Gastroesophageal sphincter (tissue), 4 donors: Measurements from ENCODE around the gene DOK6. TPM values are rescaled to one million over a fixed set of nuclear protein-coding genes. Genes with fewer than 3 reads are reported as not detected.

Experiments
- ATAC-seq: fragments of 150-250 bp; one replicate; pipeline ENCODE4 v1.9.1; 2016; ENCODE audit warnings: mild to moderate bottlenecking, moderate library complexity
- H3K27ac ChIP-seq, 4 donors: fragments of 200-600 bp; sonication (generic) in 3 of 4; 1 replicate in 3 of 4; 2 replicates in 1 of 4; pipeline ENCODE4 v1.5.1; 2016 to 2019
- H3K27me3 ChIP-seq: fragments of 200-600 bp; sonication (generic); one replicate; pipeline ENCODE4 v1.5.1; 2019
- H3K36me3 ChIP-seq, 2 donors: fragments of 200-600 bp; sonication (generic); one replicate each; pipeline ENCODE4 v1.5.1; 2019; ENCODE audit warnings: control low read depth in 1 of 2
- H3K4me1 ChIP-seq, 3 donors: fragments of 200-600 bp; sonication (generic); 1 replicate in 2 of 3; 2 replicates in 1 of 3; pipeline ENCODE4 v1.5.1; 2016 to 2019; ENCODE audit warnings: control low read depth in 2 of 3
- H3K4me3 ChIP-seq, 2 donors: fragments of 200-600 bp; sonication (generic); one replicate each; pipeline ENCODE4 v1.5.1; 2019; ENCODE audit warnings: mild to moderate bottlenecking in 1 of 2, moderate library complexity in 1 of 2
- H3K9me3 ChIP-seq, 3 donors: fragments of 200-600 bp; sonication (generic); one replicate each; pipeline ENCODE4 v1.5.1; 2017 to 2019; ENCODE audit warnings: control low read depth in 2 of 3
- CTCF ChIP-seq, 4 experiments: fragments of 200-600 bp in 2 of 4; fragments of 450-650 bp in 2 of 4; sonication (generic) in 1 of 4; IDR thresholded peaks; one replicate each; pipeline ENCODE4 v1.5.1; 2017 to 2019; ENCODE audit warnings: antibody characterized with exemption in 4 of 4, mild to moderate bottlenecking in 2 of 4, moderate library complexity in 2 of 4
- EP300 ChIP-seq: sonication (generic); formaldehyde crosslinking; IDR thresholded peaks from one replicate; pipeline ENCODE4 v1.6.1; 2017; ENCODE audit warnings: antibody characterized with exemption, mild to moderate bottlenecking
- POLR2A ChIP-seq, 2 donors: fragments of 450-650 bp; IDR thresholded peaks; one replicate each; pipeline ENCODE4 v1.6.1; 2017; ENCODE audit warnings: antibody characterized with exemption in 2 of 2, mild to moderate bottlenecking in 2 of 2, moderate library complexity in 1 of 2
- POLR2AphosphoS5 ChIP-seq: sonication (generic); formaldehyde crosslinking; IDR thresholded peaks from one replicate; pipeline ENCODE4 v1.6.1; 2017; ENCODE audit warnings: antibody characterized with exemption
- WGBS, 2 donors: methylation state at CpG; one replicate each; pipeline ENCODE4 v1.1.5; 2018; ENCODE audit warnings: low coverage in 1 of 2; 5-methylcytosine and 5-hydroxymethylcytosine counted together
- total RNA-seq, 4 donors: library from RNA; depleted of rRNA; stranded (reverse); fragments of >200 nt; gene quantifications; one replicate each; pipeline ENCODE4 v1.1.0, GENCODE V29; 2016

DOK6 gene
- total RNA-seq, 4 donors from 2014 or later: 0.62 to 3.4 (median 2.7) TPM

GRCh38 chr18:69843015-69843414, 442.3 kb downstream of the DOK6 start:
- Histone ChIP-seq H3K27me3 (no peaks in the 10 kb centered on the region), H3K4me3 (no peak overlapping the region), H3K36me3 (no peaks in the 10 kb centered on the region), H3K4me1 (peaks cover 0 to 18% (median 0%) of the 10 kb centered on the region in 3 donors), H3K9me3 (no peaks in the 10 kb centered on the region), H3K27ac (no peak overlapping the region)
- WGBS, 2 donors: 74 to 78% methylated on average over 5 of the region's 5 CpGs
- no peak for ATAC-seq
- TF ChIP-seq CTCF (IDR thresholded peaks at IDR 0.05) (no peak), POLR2A (IDR thresholded peaks at IDR 0.05) (no peak), EP300 (no peak), POLR2AphosphoS5 (no peak)

GRCh38 chr18:69844656-69845055, 444.0 kb downstream of the DOK6 start:
- Histone ChIP-seq H3K36me3 (no peaks in the 10 kb centered on the region), H3K27ac (no peak overlapping the region), H3K4me3 (no peak overlapping the region), H3K27me3 (no peaks in the 10 kb centered on the region), H3K4me1 (peaks cover 0 to 18% (median 0%) of the 10 kb centered on the region in 3 donors), H3K9me3 (no peaks in the 10 kb centered on the region)
- 96 to 97% methylated on average over 2 of the region's 2 CpGs for WGBS, 2 donors
- ATAC-seq: no peak
- no peak for TF ChIP-seq POLR2A (IDR thresholded peaks at IDR 0.05)
- TF ChIP-seq POLR2AphosphoS5: no peak
- no peak for TF ChIP-seq EP300
- no peak for TF ChIP-seq CTCF (IDR thresholded peaks at IDR 0.05)

GRCh38 chr18:69845593-69846506, 445.2 kb downstream of the DOK6 start:
- no peak for ATAC-seq
- Histone ChIP-seq H3K27me3 (no peaks in the 10 kb centered on the region), H3K4me3 (no peak overlapping the region), H3K36me3 (no peaks in the 10 kb centered on the region), H3K4me1 (peaks cover 0 to 18% (median 0%) of the 10 kb centered on the region in 3 donors), H3K9me3 (no peaks in the 10 kb centered on the region), H3K27ac (no peak overlapping the region)
- WGBS, 2 donors: 47 to 51% methylated on average over 8 of the region's 8 CpGs
- TF ChIP-seq POLR2AphosphoS5 (peak; percentile 24), POLR2A (IDR thresholded peaks at IDR 0.05) (no peak)

- Histone ChIP-seq H3K9me3 (no peaks in the 10 kb centered on the region), H3K4me3 (no peak overlapping the region), H3K36me3 (no peaks in the 10 kb centered on the region), H3K4me1 (no peaks in the 10 kb centered on the region), H3K27ac (no peak overlapping the region), H3K27me3 (no peaks in the 10 kb centered on the region)
- TF ChIP-seq POLR2AphosphoS5: no peak
- no peak for TF ChIP-seq POLR2A (IDR thresholded peaks at IDR 0.05)
- no peak for TF ChIP-seq EP300
- no peak for TF ChIP-seq CTCF (IDR thresholded peaks at IDR 0.05)
- ATAC-seq: no peak
- 58 to 62% methylated on average over 4 of the region's 4 CpGs for WGBS, 2 donors
Observed at GRCh38 chr18:69853051-69853450, 452.4 kb downstream of the DOK6 start.

GRCh38 chr18:69854455-69854854, 453.8 kb downstream of the DOK6 start:
- no peak for TF ChIP-seq POLR2AphosphoS5
- no peak for TF ChIP-seq EP300
- TF ChIP-seq CTCF (IDR thresholded peaks at IDR 0.05): no peak
- no peak for TF ChIP-seq POLR2A (IDR thresholded peaks at IDR 0.05)
- no peak overlapping the region for H3K4me3 ChIP-seq
- H3K36me3 ChIP-seq: no peaks in the 10 kb centered on the region
- H3K27me3 ChIP-seq: no peaks in the 10 kb centered on the region
- 86% methylated on average over 1 of the region's 1 CpG; no CpG with 5 or more reads in 1 of the 2 donors for WGBS, 2 donors
- no peak for ATAC-seq
- no peaks in the 10 kb centered on the region for H3K9me3 ChIP-seq
- H3K27ac ChIP-seq: no peak overlapping the region
- no peaks in the 10 kb centered on the region for H3K4me1 ChIP-seq
